C1 segment of cervical spinal cord (tissue), 14 donors: ENCODE measurements around the gene TLK2.
A peak's percentile ranks its signal among the peaks of the same experiment; 100 is the strongest.

ENCODE experiments used
- DNase-seq, 14 donors: peaks; one replicate each; lab custom pipeline; 2025; lab: John Stamatoyannopoulos, UW

TLK2 gene

GRCh38 chr17:62628831-62629555 lies 150.4 kb downstream of the TLK2 start:
- DNase-seq, result peak in 3 of 14 donors; percentile 22 to 45 (median 42)

- no peak for DNase-seq
These were observed 151.1 kb downstream of the TLK2 start for GRCh38 chr17:62629556-62630364.

GRCh38 chr17:62630365-62631085 lies 151.9 kb downstream of the TLK2 start:
- DNase-seq, result no peak

GRCh38 chr17:62631086-62631935 lies 152.7 kb downstream of the TLK2 start:
- no peak for DNase-seq

GRCh38 chr17:62631936-62632924 lies 153.6 kb downstream of the TLK2 start:
- DNase-seq, result no peak

- no peak for DNase-seq
These were observed 159.2 kb downstream of the TLK2 start for GRCh38 chr17:62637809-62638208.

- DNase-seq, result no peak
These were observed 162.5 kb downstream of the TLK2 start for GRCh38 chr17:62641153-62641552.

GRCh38 chr17:62641951-62642350 lies 163.3 kb downstream of the TLK2 start:
- no peak for DNase-seq

- no peak for DNase-seq
These were observed 164.9 kb downstream of the TLK2 start for GRCh38 chr17:62643496-62643895.

- DNase-seq, result no peak
These were observed 166.0 kb downstream of the TLK2 start for GRCh38 chr17:62644487-62645173.

GRCh38 chr17:62648251-62648955 lies 169.8 kb downstream of the TLK2 start:
- DNase-seq, result no peak

- DNase-seq, result no peak
These were observed 170.3 kb downstream of the TLK2 start for GRCh38 chr17:62648956-62649294.

- no peak for DNase-seq
These were observed 170.9 kb downstream of the TLK2 start for GRCh38 chr17:62649570-62649969.

- no peak for DNase-seq
These were observed 172.0 kb downstream of the TLK2 start for GRCh38 chr17:62650587-62650986.

GRCh38 chr17:62652251-62653001 lies 173.8 kb downstream of the TLK2 start:
- DNase-seq, result peak in 7 of 14 donors; percentile 13 to 63 (median 30)

- peak in 6 of 14 donors; percentile 18 to 60 (median 42) for DNase-seq
These were observed 174.6 kb downstream of the TLK2 start for GRCh38 chr17:62653002-62653825.
